Activated CD8-positive, alpha-beta T cell treated with anti-CD3 and anti-CD28 coated beads for 36 hours (primary cell): ENCODE data around the gene DTD1. TPM values are rescaled to one million over a fixed set of nuclear protein-coding genes. Genes with fewer than 3 reads are reported as not detected.

ENCODE experiments used
- ATAC-seq: fragments of 200-7000 bp; cut with Tn5 transposase; one replicate; pipeline ENCODE4 v1.10.0; 2021; ENCODE audit warnings: mild to moderate bottlenecking, moderate library complexity
- CTCF ChIA-PET: fragments of 350-600 bp; sonication (Branson Sonifier 250); formaldehyde crosslinking; loops from one replicate; lab custom pipeline; 2021; ENCODE audit warnings: antibody characterized with exemption; lab: Charles Lee
- POLR2A ChIA-PET: fragments of 350-600 bp; sonication (Branson Sonifier 250); formaldehyde crosslinking; loops from one replicate; lab custom pipeline; 2021; ENCODE audit warnings: antibody characterized with exemption; lab: Charles Lee
- DNase-seq: peaks from one replicate; pipeline ENCODE4 v3.0.0-alpha.2; 2020
- H3K27ac Mint-ChIP-seq: one replicate; pipeline ENCODE4 v1.8.0; 2021; ENCODE audit warnings: mild to moderate bottlenecking, mixed read lengths
- H3K27me3 Mint-ChIP-seq: one replicate; pipeline ENCODE4 v1.8.0; 2021; ENCODE audit warnings: mixed read lengths
- H3K36me3 Mint-ChIP-seq: one replicate; pipeline ENCODE4 v1.8.0; 2021; ENCODE audit warnings: low read depth, mixed read lengths
- H3K4me1 Mint-ChIP-seq: one replicate; pipeline ENCODE4 v1.8.0; 2021; ENCODE audit warnings: low read depth, mixed read lengths
- H3K4me3 Mint-ChIP-seq: one replicate; pipeline ENCODE4 v1.8.0; 2021; ENCODE audit warnings: mild to moderate bottlenecking, moderate library complexity, mixed read lengths
- H3K9me3 Mint-ChIP-seq: one replicate; pipeline ENCODE4 v1.8.0; 2021; ENCODE audit warnings: mixed read lengths
- intact Hi-C: fragments of 100-400 bp; cut with micrococcal nuclease; formaldehyde crosslinking; loops from one replicate; pipeline ENCODE4 v1.10.0; 2022
- total RNA-seq, 2 experiments: library from RNA; stranded (reverse); gene quantifications; one replicate each; pipeline ENCODE4 v1.2.3, GENCODE V29; 2021
- TF ChIP-seq, protein P1 (sequence below): fragments of 200-600 bp; IDR thresholded peaks from one replicate; pipeline ENCODE4 v1.8.0; 2022; ENCODE audit warnings: antibody characterized with exemption, mild to moderate bottlenecking

Gene DTD1
- total RNA-seq, 2 experiments from 2014 or later: 52.3 to 53.5 TPM

DNA sequence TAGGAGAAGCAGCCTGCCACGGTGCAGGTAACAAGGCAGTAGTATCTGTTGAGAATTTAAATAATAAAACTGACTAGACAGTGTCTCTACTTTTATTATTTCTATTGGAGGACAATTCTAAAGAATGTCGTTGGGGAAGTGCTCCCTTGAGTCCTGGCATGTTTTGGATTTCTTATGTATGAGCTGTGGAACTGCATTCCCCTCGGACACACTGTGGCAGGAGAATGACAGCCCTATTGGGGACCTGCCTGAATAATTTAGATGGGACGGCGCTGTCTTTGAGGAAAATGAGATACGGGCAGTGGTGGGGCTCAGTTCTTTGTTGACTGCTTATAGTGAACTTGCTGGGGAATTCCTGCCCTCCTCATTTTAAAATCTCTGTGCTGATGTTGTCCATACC is 223.3 kb downstream of the DTD1 start:
- H3K27me3 Mint-ChIP-seq: peaks cover 2% of the 10 kb centered on the region
- ATAC-seq (no peak), DNase-seq (no peak)
- CTCF ChIA-PET: no interaction called here
- peaks cover 5% of the 10 kb centered on the region for H3K4me1 Mint-ChIP-seq
- intact Hi-C loops: no loop called here
- TF ChIP-seq, protein P1, sequence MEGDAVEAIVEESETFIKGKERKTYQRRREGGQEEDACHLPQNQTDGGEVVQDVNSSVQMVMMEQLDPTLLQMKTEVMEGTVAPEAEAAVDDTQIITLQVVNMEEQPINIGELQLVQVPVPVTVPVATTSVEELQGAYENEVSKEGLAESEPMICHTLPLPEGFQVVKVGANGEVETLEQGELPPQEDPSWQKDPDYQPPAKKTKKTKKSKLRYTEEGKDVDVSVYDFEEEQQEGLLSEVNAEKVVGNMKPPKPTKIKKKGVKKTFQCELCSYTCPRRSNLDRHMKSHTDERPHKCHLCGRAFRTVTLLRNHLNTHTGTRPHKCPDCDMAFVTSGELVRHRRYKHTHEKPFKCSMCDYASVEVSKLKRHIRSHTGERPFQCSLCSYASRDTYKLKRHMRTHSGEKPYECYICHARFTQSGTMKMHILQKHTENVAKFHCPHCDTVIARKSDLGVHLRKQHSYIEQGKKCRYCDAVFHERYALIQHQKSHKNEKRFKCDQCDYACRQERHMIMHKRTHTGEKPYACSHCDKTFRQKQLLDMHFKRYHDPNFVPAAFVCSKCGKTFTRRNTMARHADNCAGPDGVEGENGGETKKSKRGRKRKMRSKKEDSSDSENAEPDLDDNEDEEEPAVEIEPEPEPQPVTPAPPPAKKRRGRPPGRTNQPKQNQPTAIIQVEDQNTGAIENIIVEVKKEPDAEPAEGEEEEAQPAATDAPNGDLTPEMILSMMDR: no peak
- no peak overlapping the region for H3K4me3 Mint-ChIP-seq
- H3K9me3 Mint-ChIP-seq: peaks cover 2% of the 10 kb centered on the region
- H3K27ac Mint-ChIP-seq: no peak overlapping the region
- H3K36me3 Mint-ChIP-seq: no peaks in the 10 kb centered on the region
- POLR2A ChIA-PET: no interaction called here

DNA sequence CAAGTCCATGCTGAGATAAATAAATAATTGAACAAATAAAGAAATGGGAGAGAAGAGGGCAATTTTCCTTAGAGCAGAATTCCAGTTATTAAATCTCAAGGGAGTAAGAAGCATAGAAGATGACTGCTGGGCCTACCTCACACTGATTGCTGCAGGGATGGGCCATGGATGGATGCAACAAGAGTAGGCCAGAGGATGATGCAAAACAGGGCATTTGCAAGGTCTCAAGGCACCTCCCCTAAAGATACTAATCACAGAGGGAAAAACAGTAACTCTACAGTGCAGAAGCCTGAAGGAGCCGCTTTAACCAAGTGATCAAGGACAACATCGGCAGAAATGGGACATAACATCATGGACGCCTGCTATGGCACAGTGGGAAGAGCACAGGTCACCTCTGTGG is 224.1 kb downstream of the DTD1 start:
- Mint-ChIP-seq H3K4me3 (no peak overlapping the region), H3K27me3 (peaks cover 2% of the 10 kb centered on the region), H3K9me3 (no peaks in the 10 kb centered on the region), H3K27ac (no peak overlapping the region), H3K4me1 (no peaks in the 10 kb centered on the region), H3K36me3 (no peaks in the 10 kb centered on the region)
- CTCF ChIA-PET: no interaction called here
- TF ChIP-seq, protein P1: no peak
- ATAC-seq (no peak), DNase-seq (no peak)
- POLR2A ChIA-PET: no interaction called here
- intact Hi-C loops: no loop called here

DNA sequence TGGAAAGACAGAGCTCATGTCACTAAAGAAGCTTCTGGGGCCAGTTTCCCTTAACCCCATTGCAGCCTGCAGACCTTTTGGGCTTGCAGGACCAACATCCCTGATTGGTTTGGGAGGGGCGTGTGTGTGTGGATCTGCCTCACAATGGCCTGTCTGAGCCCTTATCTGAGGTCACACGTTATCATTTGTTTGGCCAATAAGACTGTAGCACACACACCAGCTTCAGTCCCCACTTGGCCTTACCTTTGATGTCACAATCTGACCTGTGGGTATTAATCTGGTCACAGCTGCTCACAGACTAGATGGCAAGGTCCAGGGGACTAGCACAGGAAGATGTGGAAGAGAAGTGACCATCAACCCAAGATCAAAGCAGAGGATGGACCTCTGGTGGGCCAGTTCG is 225.6 kb downstream of the DTD1 start, which contains the start of gene SCP2D1:
Gene SCP2D1, plus strand, starts transcription at position 301 of the 400 bp plus-strand sequence. Its CDS starts 33 bp downstream, at position 334.
- intact Hi-C loops: no loop called here
- no peak within 1 kb of the TSS for H3K4me3 Mint-ChIP-seq
- ChIA-PET POLR2A (no interaction called here), CTCF (interaction anchor here (1.0 kb wide), 1 partner anchor 11 kb away, joined by 3 read pairs; no protein-coding TSS in a partner anchor)
- H3K4me1 Mint-ChIP-seq: no peaks in the 10 kb centered on the region
- no peaks in the 10 kb centered on the region for H3K9me3 Mint-ChIP-seq
- TF ChIP-seq, protein P1: no peak
- no peaks in the 10 kb centered on the region for H3K36me3 Mint-ChIP-seq
- ATAC-seq: no peak
- H3K27me3 Mint-ChIP-seq: peaks cover 2% of the 10 kb centered on the region
- no peak for DNase-seq
- H3K27ac Mint-ChIP-seq: no peak within 1 kb of the TSS

DNA sequence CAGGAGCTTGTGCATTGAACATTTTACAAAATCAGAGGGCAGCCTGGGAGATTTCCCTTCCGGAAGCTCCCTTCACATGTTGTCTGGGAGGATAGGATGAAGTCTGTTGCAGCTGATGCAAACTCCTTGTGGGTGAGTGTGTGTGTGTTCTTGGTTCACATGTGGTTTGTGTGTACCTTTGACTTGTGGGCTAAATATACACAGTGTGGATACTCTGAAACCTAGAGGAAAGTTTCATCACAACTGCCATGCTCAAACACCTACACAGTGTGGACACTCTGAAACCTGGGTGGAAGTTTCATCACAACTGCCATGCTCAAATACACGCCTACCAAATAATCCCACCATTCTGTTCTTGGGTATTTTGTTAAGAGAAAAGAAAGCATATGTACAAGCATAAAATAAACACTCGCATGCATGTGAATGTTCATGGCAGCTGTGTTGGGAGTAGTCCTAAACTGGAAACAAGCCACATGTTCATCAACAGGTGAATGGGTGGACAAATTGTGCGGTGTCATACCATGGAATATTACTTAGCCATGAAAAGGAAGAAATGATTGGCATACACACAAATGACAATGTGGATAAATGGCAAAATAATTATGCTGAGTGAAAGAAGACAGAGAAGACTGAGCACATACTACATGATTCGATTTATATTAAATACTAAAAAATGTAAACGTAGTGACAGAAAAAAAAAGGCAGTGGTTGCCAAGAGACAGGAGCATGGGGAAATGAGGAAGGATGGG is 227.5 kb downstream of the DTD1 start:
- H3K27ac Mint-ChIP-seq: no peak overlapping the region
- TF ChIP-seq, protein P1: no peak

More for the DNA sequence above, 227.5 kb downstream of the DTD1 start:
- intact Hi-C loops: no loop called here
- Mint-ChIP-seq H3K4me1 (no peaks in the 10 kb centered on the region), H3K9me3 (no peaks in the 10 kb centered on the region), H3K4me3 (no peak overlapping the region), H3K36me3 (no peaks in the 10 kb centered on the region), H3K27me3 (peaks cover 2% of the 10 kb centered on the region)
- CTCF ChIA-PET: no interaction called here
- POLR2A ChIA-PET: no interaction called here
- DNase-seq: no peak
- no peak for ATAC-seq

Other genes starting within 250 kb of the DTD1 start
- 1 to 10 TPM; 1.4 to 1.8 TPM for gene DZANK1, start 121.0 kb upstream of the DTD1 start, total RNA-seq
- gene POLR3F, start 120.7 kb upstream of the DTD1 start, total RNA-seq: 10 to 100 TPM in 1 of 2 experiments, 1 to 10 TPM in 1; 8.8 to 10.1 TPM
- 10 to 100 TPM; 15.8 to 17.5 TPM for gene RBBP9, start 90.8 kb upstream of the DTD1 start, total RNA-seq
- 10 to 100 TPM; 88.5 to 89.3 TPM for gene SEC23B, start 80.1 kb upstream of the DTD1 start, total RNA-seq
- 10 to 100 TPM; 56.5 to 56.6 TPM for gene SMIM26, start 20.6 kb upstream of the DTD1 start, total RNA-seq
- gene SCP2D1, start 225.7 kb downstream of the DTD1 start, total RNA-seq: not detected